D341Med (cell line): ENCODE results near the gene AGXT2.
"Not testable (repeated sequence)": the region's sequence is repeated elsewhere in the genome, so short reads cannot be mapped to it uniquely, and the experiment has no call there.

Source experiments
- DNase-seq: peaks from one replicate; pipeline ENCODE4 v3.0.0; 2012; ENCODE audit warnings: low spot score

The AGXT2 gene

GRCh38 chr5:35050541-35051126 is 2.9 kb upstream of the AGXT2 start:
- DNase-seq = no peak

GRCh38 chr5:35048910-35049309 is 1.2 kb upstream of the AGXT2 start:
- no peak for DNase-seq

GRCh38 chr5:35046774-35047173 is 975 bp downstream of the AGXT2 start:
- no peak for DNase-seq

GRCh38 chr5:35045280-35045679 is 2.5 kb downstream of the AGXT2 start:
- no peak for DNase-seq

- no peak for DNase-seq
These were observed 3.1 kb downstream of the AGXT2 start for GRCh38 chr5:35044649-35045048.

GRCh38 chr5:35042781-35043180 is 5.0 kb downstream of the AGXT2 start:
- DNase-seq = no peak

- DNase-seq = no peak
These were observed 6.5 kb downstream of the AGXT2 start for GRCh38 chr5:35041261-35041660.

- no peak for DNase-seq
These were observed 8.9 kb downstream of the AGXT2 start for GRCh38 chr5:35038891-35039290.

GRCh38 chr5:35036536-35036935 is 11.2 kb downstream of the AGXT2 start:
- DNase-seq = no peak

GRCh38 chr5:35035929-35036328 is 11.8 kb downstream of the AGXT2 start:
- DNase-seq = not testable (repeated sequence)

- no peak for DNase-seq
These were observed 12.5 kb downstream of the AGXT2 start for GRCh38 chr5:35035271-35035670.

- DNase-seq = no peak
These were observed 15.4 kb downstream of the AGXT2 start for GRCh38 chr5:35032356-35032755.

- DNase-seq = no peak
These were observed 16.5 kb downstream of the AGXT2 start for GRCh38 chr5:35031276-35031675.

- no peak for DNase-seq
These were observed 17.2 kb downstream of the AGXT2 start for GRCh38 chr5:35030426-35031100.

- DNase-seq = no peak
These were observed 18.4 kb downstream of the AGXT2 start for GRCh38 chr5:35029333-35029732.

- no peak for DNase-seq
These were observed 20.8 kb downstream of the AGXT2 start for GRCh38 chr5:35026941-35027340.

GRCh38 chr5:35026280-35026840 is 21.4 kb downstream of the AGXT2 start:
- no peak for DNase-seq

- no peak for DNase-seq
These were observed 22.7 kb downstream of the AGXT2 start for GRCh38 chr5:35024911-35025510.

- DNase-seq = no peak
These were observed 24.2 kb downstream of the AGXT2 start for GRCh38 chr5:35023391-35024178.

GRCh38 chr5:35016174-35017051 is 31.3 kb downstream of the AGXT2 start:
- DNase-seq = no peak

GRCh38 chr5:35015063-35015462 is 32.7 kb downstream of the AGXT2 start:
- no peak for DNase-seq

GRCh38 chr5:35012796-35013195 is 35.0 kb downstream of the AGXT2 start:
- DNase-seq = no peak
